ENCODE data around the gene CARNS1. TPM values are rescaled to one million over a fixed set of nuclear protein-coding genes. Genes with fewer than 3 reads are reported as not detected.
A peak's percentile ranks its signal among the peaks of the same experiment; 100 is the strongest.

Gene CARNS1
- total RNA-seq, 6 donors from 2014 or later, result 0.49 to 4.2 (median 0.89) TPM

GRCh38 chr11:67469508-67469811 lies 54.0 kb downstream of the CARNS1 start:
- DNase-seq, result no peak
- Histone ChIP-seq H3K4me3 (peak overlapping the region; percentile 66 to 98 (median 87)), H3K27ac (peak overlapping the region; percentile 85 to 93 (median 90)), H3K27me3 (no peaks in the 10 kb centered on the region), H3K4me1 (peaks cover 27 to 43% (median 33%) of the 10 kb centered on the region in 4 donors), H3K9me3 (no peaks in the 10 kb centered on the region), H3K36me3 (no peaks in the 10 kb centered on the region)
- TF ChIP-seq, protein P1, sequence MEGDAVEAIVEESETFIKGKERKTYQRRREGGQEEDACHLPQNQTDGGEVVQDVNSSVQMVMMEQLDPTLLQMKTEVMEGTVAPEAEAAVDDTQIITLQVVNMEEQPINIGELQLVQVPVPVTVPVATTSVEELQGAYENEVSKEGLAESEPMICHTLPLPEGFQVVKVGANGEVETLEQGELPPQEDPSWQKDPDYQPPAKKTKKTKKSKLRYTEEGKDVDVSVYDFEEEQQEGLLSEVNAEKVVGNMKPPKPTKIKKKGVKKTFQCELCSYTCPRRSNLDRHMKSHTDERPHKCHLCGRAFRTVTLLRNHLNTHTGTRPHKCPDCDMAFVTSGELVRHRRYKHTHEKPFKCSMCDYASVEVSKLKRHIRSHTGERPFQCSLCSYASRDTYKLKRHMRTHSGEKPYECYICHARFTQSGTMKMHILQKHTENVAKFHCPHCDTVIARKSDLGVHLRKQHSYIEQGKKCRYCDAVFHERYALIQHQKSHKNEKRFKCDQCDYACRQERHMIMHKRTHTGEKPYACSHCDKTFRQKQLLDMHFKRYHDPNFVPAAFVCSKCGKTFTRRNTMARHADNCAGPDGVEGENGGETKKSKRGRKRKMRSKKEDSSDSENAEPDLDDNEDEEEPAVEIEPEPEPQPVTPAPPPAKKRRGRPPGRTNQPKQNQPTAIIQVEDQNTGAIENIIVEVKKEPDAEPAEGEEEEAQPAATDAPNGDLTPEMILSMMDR (IDR thresholded peaks at IDR 0.05), result peak in 1 of 6 experiments; percentile 2
- TF ChIP-seq EP300 (IDR thresholded peaks at IDR 0.05), result no peak
- no peak for TF ChIP-seq POLR2AphosphoS5 (IDR thresholded peaks at IDR 0.05)
- TF ChIP-seq POLR2A (IDR thresholded peaks at IDR 0.05), result no peak
- ATAC-seq (ENCODE audit: low FRiP score in 2 of 2), result no peak
- 12 to 15% methylated on average over 9 of the region's 9 CpGs for WGBS, 2 donors

- DNase-seq (no peak), ATAC-seq (ENCODE audit: low FRiP score in 2 of 2) (no peak)
Measured at GRCh38 chr11:67470337-67471002, 55.0 kb downstream of the CARNS1 start.

DNA sequence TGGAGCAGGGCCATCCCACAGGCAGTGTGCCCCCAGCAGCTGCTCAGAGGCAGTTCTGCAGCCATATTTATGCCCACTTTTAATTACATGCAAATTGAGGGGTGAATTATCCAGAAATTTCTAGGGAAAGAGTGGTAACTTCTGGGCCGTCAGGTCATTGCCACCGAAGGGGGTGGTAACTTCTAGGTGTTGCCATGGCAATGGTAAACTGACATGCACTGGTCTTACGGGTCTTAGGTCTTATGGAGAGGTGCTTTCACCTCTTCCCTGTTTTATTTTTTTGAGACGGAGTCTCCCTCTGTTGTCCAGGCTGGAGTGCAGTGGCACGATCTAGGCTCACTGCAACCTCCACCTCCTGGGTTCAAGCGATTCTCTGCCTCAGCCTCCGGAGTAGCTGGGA lies 57.4 kb downstream of the CARNS1 start:
- DNase-seq (no peak), ATAC-seq (ENCODE audit: low FRiP score in 2 of 2) (no peak)
- H3K4me3 ChIP-seq, result no peak overlapping the region
- TF ChIP-seq EP300 (IDR thresholded peaks at IDR 0.05) (no peak), POLR2A (IDR thresholded peaks at IDR 0.05) (no peak), POLR2AphosphoS5 (IDR thresholded peaks at IDR 0.05) (no peak)
- TF ChIP-seq, protein P1 (IDR thresholded peaks at IDR 0.05), result no peak
- H3K27me3 ChIP-seq, result no peaks in the 10 kb centered on the region
- peaks cover 11 to 16% (median 13%) of the 10 kb centered on the region in 4 donors for H3K4me1 ChIP-seq
- no peak overlapping the region for H3K27ac ChIP-seq
- 78 to 83% methylated on average over 7 of the region's 7 CpGs for WGBS, 2 donors
- H3K36me3 ChIP-seq, result no peaks in the 10 kb centered on the region
- no peaks in the 10 kb centered on the region for H3K9me3 ChIP-seq

More at GRCh38 chr11:67470337-67471002, 55.0 kb downstream of the CARNS1 start:
- Histone ChIP-seq H3K4me3 (no peak overlapping the region), H3K9me3 (no peaks in the 10 kb centered on the region), H3K4me1 (peaks cover 21 to 36% (median 27%) of the 10 kb centered on the region in 4 donors), H3K27ac (no peak overlapping the region), H3K36me3 (no peaks in the 10 kb centered on the region), H3K27me3 (no peaks in the 10 kb centered on the region)
- no peak for TF ChIP-seq POLR2A (IDR thresholded peaks at IDR 0.05)
- TF ChIP-seq, protein P1 (IDR thresholded peaks at IDR 0.05), result no peak
- TF ChIP-seq EP300 (IDR thresholded peaks at IDR 0.05), result no peak
- TF ChIP-seq POLR2AphosphoS5 (IDR thresholded peaks at IDR 0.05), result no peak
- 86% methylated on average over 8 of the region's 8 CpGs for WGBS, 2 donors

Small RNA genes within 50 kb of the gene (small RNA-seq; reads per million reads assigned to genes)
- gene RNU6-1238P, result 0 reads per million in 4 donors

Other genes with a start within 250 kb of the CARNS1 start
- 100 to 1,000 TPM in 4 of 6 donors, 10 to 100 TPM in 2; 76.9 to 232 (median 117) TPM for gene GRK2, start 149.2 kb upstream of the CARNS1 start, total RNA-seq
- gene ANKRD13D, start 126.4 kb upstream of the CARNS1 start, total RNA-seq, result 100 to 1,000 TPM in 2 of 6 donors, 10 to 100 TPM in 4; 47.4 to 221 (median 78.3) TPM
- gene SSH3, start 112.1 kb upstream of the CARNS1 start, total RNA-seq, result 10 to 100 TPM; 35.9 to 99.2 (median 53.8) TPM
- gene POLD4, start 62.1 kb upstream of the CARNS1 start, total RNA-seq, result 100 to 1,000 TPM in 4 of 6 donors, 10 to 100 TPM in 2; 55.5 to 173 (median 106) TPM
- gene CLCF1, start 42.1 kb upstream of the CARNS1 start, total RNA-seq, result 10 to 100 TPM in 2 of 6 donors, 1 to 10 TPM in 4; 3.7 to 29.5 (median 6.0) TPM
- gene RAD9A, start 23.7 kb upstream of the CARNS1 start, total RNA-seq, result 100 to 1,000 TPM in 1 of 6 donors, 10 to 100 TPM in 5; 20.4 to 115 (median 28.2) TPM
- gene PPP1CA, start 13.8 kb upstream of the CARNS1 start, total RNA-seq, result 100 to 1,000 TPM in 3 of 6 donors, 10 to 100 TPM in 3; 83.8 to 191 (median 135) TPM
- 10 to 100 TPM in 5 of 6 donors, 1 to 10 TPM in 1; 8.4 to 45.3 (median 32.7) TPM for gene TBC1D10C, start 11.6 kb upstream of the CARNS1 start, total RNA-seq
- gene RPS6KB2, start 12.8 kb downstream of the CARNS1 start, total RNA-seq, result 10 to 100 TPM; 35.2 to 94.3 (median 50.4) TPM
- 10 to 100 TPM; 12.8 to 34.0 (median 18.0) TPM for gene PTPRCAP, start 22.0 kb downstream of the CARNS1 start, total RNA-seq
- 100 to 1,000 TPM in 4 of 6 donors, 10 to 100 TPM in 2; 49.0 to 178 (median 118) TPM for gene CORO1B, start 27.8 kb downstream of the CARNS1 start, total RNA-seq
- not detected for gene GPR152, start 37.1 kb downstream of the CARNS1 start, total RNA-seq
- gene CABP4, start 39.7 kb downstream of the CARNS1 start, total RNA-seq, result 1 to 10 TPM; 1.5 to 4.7 (median 2.3) TPM
- 100 to 1,000 TPM in 1 of 6 donors, 10 to 100 TPM in 5; 51.2 to 102 (median 75.2) TPM for gene TMEM134, start 53.6 kb downstream of the CARNS1 start, total RNA-seq
- gene AIP, start 67.3 kb downstream of the CARNS1 start, total RNA-seq, result 100 to 1,000 TPM in 1 of 6 donors, 10 to 100 TPM in 5; 51.1 to 101 (median 75.3) TPM
- gene PITPNM1, start 89.7 kb downstream of the CARNS1 start, total RNA-seq, result 10 to 100 TPM; 32.0 to 90.1 (median 40.7) TPM
- gene CDK2AP2, start 92.5 kb downstream of the CARNS1 start, total RNA-seq, result 100 to 1,000 TPM in 2 of 6 donors, 10 to 100 TPM in 4; 36.7 to 119 (median 89.0) TPM
- gene CABP2, start 107.8 kb downstream of the CARNS1 start, total RNA-seq, result not detected
- gene GSTP1, start 168.1 kb downstream of the CARNS1 start, total RNA-seq, result 1,000 to 10,000 TPM in 4 of 6 donors, 100 to 1,000 TPM in 2; 600 to 1,952 (median 1,144) TPM
- 100 to 1,000 TPM; 169 to 395 (median 205) TPM for gene NDUFV1, start 191.3 kb downstream of the CARNS1 start, total RNA-seq
- gene NUDT8, start 214.3 kb downstream of the CARNS1 start, total RNA-seq, result 10 to 100 TPM in 4 of 6 donors, 1 to 10 TPM in 1, not detected in 1; 4.3 to 17.8 (median 13.9) TPM
- gene TBX10, start 224.1 kb downstream of the CARNS1 start, total RNA-seq, result not detected
- 1 to 10 TPM in 1 of 6 donors, under 1 TPM in 1, not detected in 4; 0.37 to 3.2 TPM for gene ACY3, start 235.1 kb downstream of the CARNS1 start, total RNA-seq

Data from upper lobe of left lung (tissue), 6 donors.